NCI-H2107 (cell line): ENCODE data around the gene TMOD3.

Experiments used
- DNase-seq: peaks from one replicate; lab custom pipeline; 2025; lab: John Stamatoyannopoulos, UW

The TMOD3 gene

DNA sequence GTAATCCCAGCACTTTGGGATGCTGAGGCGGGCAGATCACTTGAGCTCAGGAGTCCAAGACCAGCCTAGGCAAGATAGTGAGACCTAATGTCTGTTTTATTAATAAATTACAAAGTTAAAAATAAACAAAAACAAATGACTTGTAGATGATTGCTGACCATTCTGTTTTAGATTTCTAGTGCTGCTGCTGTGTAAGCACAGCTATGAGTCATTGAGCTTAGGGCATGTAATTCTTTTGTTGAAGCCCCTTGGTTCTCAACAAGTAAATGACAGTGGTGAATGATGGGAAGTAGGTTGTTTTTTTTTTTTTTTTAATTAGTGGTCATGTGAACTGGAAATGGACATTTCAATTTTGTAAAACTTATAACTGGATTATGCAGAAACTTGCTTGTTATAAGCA lies 78.9 kb downstream of the TMOD3 start:
- DNase-seq: no peak

DNA sequence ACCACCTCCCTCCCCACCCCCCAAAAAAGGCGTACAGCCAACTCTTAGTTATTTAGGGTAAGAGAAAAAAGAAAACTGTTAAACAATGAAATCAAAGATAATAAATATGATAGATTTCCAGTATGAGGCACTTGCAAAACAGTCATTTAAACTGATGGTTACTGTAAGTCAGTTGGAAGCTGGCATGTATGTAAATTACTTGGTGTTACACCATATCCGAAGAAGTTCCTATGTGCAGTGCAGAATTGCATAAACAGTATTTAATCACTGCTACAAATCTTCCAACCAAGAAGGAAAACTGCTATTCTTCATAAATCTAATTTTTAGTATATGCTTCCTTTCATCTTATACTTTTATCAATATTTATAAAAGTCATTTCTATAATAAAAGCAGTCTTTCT lies 80.1 kb downstream of the TMOD3 start:
- DNase-seq: no peak

GRCh38 chr15:51912528-51912927 lies 83.1 kb downstream of the TMOD3 start:
- no peak for DNase-seq

DNA sequence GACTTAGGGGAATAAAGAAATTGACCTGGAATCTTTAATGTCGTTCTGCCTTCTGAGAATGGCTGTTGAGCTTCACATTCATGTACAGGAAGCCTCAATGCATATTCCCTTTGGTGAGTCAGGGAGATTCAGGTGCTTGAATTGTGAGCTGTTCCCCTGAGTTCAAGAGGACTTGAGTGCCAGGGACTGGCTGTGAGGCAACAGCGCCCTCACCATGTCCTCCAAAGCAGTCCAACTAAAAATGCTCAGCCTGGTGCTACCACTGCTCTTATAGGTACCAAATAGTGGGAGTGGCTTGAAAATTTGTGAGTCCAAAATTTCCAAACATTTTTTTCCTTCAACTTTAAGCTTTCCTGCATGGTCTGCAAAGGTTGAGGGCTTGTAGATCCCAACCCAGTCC lies 88.0 kb downstream of the TMOD3 start:
- DNase-seq: peak; percentile 43

GRCh38 chr15:51924156-51925068 lies 95.0 kb downstream of the TMOD3 start:
- no peak for DNase-seq

- DNase-seq: no peak
Measured at GRCh38 chr15:51926809-51927208, 97.4 kb downstream of the TMOD3 start.

DNA sequence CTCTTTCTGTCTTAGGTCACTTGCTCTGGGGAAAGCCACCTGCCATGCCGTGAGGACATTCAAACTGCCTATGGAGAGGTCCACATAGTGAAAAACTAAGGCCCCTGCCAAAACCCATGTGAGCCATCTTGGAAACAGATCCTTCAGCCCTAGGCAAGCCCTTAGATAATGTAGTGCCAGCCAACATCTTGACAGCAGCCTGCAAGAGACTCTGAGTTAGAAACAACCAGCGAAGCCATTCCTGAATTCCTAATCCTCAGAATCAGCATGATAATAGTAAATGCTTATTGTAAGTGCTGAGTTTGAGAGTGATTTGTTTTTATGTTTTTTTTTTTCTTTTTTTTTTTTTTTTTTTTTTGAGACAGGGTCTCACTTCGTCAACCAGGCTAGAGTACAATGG lies 101.6 kb downstream of the TMOD3 start:
- no peak for DNase-seq

DNA sequence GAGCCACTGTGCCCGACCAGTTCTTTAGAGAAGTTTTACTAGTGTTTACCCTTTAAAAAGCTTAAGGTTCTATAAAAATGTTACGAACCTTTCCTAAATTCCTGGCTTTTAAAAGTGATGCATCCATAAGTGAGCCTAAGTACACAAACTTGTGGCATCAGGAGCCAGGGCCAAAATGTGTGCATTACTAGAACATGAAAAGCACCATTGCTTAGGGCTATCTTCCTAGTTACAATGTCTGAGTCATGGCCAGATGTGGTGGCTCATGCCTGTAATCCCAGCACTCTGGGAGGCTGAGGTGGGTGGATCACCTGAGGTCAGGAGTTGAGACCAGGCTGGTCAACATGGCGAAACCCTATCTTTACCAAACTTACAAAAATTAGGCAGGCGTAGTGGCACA lies 102.2 kb downstream of the TMOD3 start:
- no peak for DNase-seq

DNA sequence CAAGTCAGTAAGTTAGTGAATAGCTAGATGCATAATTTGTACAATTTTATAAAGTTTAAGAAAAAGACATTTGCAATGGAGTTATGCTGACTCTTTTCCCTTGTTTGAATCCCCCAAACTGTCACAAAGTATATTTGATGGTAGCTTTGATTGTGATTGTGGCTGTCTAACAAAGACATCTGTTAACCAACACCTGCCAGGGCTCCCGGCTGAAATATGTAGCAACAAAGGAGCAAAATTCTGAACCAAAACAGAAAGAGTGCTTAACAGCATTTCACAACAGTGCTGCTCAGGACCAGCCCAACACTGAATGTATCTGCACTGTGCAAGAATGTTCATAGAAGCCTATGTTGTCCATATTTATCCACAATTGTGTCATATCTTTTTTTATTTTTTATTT lies 102.7 kb downstream of the TMOD3 start:
- no peak for DNase-seq

DNA sequence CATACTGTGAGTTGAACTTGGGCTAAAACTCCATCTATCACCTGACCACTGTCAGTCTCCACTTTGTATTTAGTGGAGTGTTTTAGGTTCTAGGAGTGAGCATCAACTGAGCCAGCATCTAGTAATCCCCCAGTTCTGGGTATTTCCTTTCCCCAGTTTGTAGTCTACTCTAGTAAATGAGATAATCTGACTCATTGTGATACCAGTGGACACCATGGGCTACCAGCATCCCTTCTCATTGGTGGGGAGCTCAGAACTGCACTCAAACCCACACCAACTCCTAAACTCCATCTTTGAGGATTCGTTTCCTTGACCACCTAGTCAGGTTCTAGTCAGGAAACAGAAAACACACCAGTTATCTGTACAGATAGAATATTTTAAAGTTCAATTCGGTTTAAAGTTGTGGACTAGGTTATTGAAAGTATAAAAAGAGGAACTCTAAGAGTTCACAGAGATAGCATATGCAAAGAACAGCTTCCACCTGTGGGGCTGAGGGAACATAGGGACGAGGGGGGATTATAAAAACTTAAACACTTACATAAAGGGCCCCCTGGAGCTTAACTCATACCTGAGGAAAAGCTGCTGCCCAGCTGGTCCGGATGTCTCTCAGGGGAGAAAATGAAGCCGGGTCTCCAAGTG lies 106.1 kb downstream of the TMOD3 start:
- DNase-seq: no peak

- DNase-seq: no peak
Measured at GRCh38 chr15:51936105-51936478, 106.6 kb downstream of the TMOD3 start.

- no peak for DNase-seq
Measured at GRCh38 chr15:51938286-51938685, 108.8 kb downstream of the TMOD3 start.

- DNase-seq: no peak
Measured at GRCh38 chr15:51939216-51939615, 109.8 kb downstream of the TMOD3 start.

DNA sequence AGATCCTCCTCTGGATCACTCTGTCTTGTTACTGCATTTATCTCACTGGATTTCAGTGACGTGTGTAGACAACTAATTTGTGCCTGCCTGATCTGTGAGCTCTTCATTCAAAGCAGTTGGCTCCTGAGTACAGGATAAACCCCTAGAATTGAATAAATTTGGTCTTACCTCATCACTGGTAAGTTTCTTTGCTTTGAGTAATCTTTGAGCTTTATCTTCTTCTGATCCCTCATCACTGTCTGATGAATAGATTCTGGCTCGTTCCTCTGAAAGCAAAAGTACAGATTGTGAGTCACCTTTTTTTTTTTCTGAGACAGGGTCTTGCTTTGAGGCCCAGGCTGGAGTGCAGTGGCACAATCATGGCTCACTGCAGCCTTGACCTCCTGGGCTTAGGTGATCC lies 117.7 kb downstream of the TMOD3 start:
- no peak for DNase-seq

DNA sequence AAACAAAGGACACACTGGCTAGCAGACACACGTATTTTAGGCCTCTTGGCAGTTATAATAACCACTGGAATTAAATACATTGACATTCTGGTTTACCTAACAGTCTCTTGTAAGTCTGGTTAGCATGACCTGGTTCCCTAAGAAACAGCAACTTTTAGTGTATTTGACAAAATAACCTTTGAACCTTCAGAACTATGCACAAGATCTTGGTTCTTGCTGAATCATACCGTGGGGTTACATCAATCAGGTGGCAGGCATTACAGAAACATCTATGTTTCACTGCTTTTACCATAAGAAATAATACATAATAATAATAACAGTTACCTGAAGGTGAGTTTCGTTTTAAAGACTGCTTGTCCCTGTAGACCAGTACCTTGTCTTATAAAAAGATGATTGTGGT lies 123.4 kb downstream of the TMOD3 start:
- DNase-seq: no peak

DNA sequence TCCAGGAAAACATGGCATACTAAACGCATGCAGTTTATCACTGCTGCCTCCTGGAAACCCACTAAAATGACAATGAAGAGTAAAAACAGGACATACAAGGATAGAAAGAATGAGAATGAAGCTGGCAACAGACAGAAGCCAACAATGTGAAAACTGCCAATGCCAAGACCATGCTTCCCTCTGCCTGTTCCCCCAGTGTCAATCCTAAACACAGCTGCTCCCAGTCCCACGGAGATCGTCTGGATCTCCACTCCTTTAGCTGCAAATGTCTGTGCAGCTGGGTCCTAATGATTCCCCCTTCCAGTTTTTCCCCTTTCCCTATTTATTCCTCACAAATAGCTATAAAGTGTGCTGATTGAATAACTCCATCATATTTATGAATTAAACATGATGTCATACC lies 126.1 kb downstream of the TMOD3 start:
- no peak for DNase-seq
